ENCODE results near the gene ZHX3. TPM values are rescaled to one million over a fixed set of nuclear protein-coding genes. Genes with fewer than 3 reads are reported as not detected.

Gene ZHX3
- total RNA-seq, 1 donor from 2014 or later, result 14.5 TPM

GRCh38 chr20:41273445-41273844 is 44.1 kb downstream of the ZHX3 start:
- FAIRE-seq, result no peak
- H3K27me3 ChIP-seq (ENCODE audit: control insufficient read depth, insufficient read depth, low read length), result no peaks in the 10 kb centered on the region
- no peak for TF ChIP-seq CTCF (IDR thresholded peaks at IDR 0.05; ENCODE audit: insufficient read depth, low read length, severe bottlenecking)

DNA sequence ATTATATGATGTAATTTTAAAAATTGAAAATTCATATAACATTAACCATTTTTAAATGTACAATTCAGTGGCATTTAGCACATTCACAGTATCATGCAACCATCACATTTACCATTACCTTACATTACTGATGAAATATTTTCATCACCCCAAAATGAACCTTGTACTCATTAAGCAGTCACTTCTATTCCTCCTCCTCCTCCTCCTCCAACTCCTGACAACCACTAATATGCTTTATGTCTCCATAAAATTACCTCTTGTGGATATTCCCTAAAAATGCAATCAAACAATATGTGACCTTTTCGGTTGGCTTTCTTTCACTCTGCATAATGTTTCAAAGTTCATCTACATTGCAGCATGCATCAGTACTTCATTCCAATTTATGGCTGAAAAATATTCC is 45.2 kb downstream of the ZHX3 start:
- FAIRE-seq (no peak), DNase-seq (ENCODE audit: low read depth) (no peak)
- H3K36me3 ChIP-seq (ENCODE audit: control insufficient read depth, insufficient read depth, low read length), result no peaks in the 10 kb centered on the region
- no peaks in the 10 kb centered on the region for H3K27me3 ChIP-seq (ENCODE audit: control insufficient read depth, insufficient read depth, low read length)
- TF ChIP-seq CTCF (IDR thresholded peaks at IDR 0.05; ENCODE audit: insufficient read depth, low read length, severe bottlenecking), result no peak
- no peak overlapping the region for H3K4me3 ChIP-seq (ENCODE audit: low read depth, low read length)

More at GRCh38 chr20:41273445-41273844, 44.1 kb downstream of the ZHX3 start:
- Histone ChIP-seq H3K4me3 (ENCODE audit: low read depth, low read length) (no peak overlapping the region), H3K36me3 (ENCODE audit: control insufficient read depth, insufficient read depth, low read length) (no peaks in the 10 kb centered on the region)
- no peak for DNase-seq (ENCODE audit: low read depth)

DNA sequence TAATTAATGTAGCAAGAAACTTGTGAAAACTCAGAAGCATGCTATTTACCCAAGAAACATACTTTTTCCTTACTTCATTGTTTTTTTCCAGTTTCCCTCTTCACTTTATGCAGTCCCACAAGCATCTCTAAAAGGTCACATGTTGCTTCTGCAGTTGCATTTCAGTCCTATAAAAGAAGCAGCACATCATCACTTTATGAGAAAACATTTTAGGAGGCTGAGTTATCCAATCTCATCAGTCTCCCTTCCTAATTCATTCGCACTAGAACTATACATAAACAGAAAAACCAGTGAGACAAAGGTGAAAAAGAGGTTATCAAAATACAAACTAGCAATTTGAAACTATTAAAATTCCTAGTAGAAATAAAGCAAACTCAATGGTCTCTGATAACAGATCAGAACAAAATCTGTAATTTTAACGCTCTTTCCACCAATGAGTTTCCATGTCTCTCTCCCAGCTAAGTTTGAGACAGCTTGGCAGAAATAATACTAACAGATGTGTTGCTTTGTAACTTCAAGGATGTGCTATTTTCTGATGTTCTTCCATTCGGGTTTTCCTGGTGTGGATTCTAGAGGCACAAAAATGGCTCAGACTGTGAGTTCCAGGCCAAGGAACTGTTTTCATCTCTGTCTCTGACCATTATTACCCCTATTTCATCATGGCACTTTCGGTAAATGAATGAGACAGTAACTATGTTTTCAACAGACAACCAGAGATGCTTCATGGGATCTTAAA is 48.4 kb downstream of the ZHX3 start:
- H3K36me3 ChIP-seq (ENCODE audit: control insufficient read depth, insufficient read depth, low read length), result no peaks in the 10 kb centered on the region
- DNase-seq (ENCODE audit: low read depth) (no peak), FAIRE-seq (no peak)
- H3K27me3 ChIP-seq (ENCODE audit: control insufficient read depth, insufficient read depth, low read length), result no peaks in the 10 kb centered on the region
- TF ChIP-seq CTCF (IDR thresholded peaks at IDR 0.05; ENCODE audit: insufficient read depth, low read length, severe bottlenecking), result no peak
- H3K4me3 ChIP-seq (ENCODE audit: low read depth, low read length), result no peak overlapping the region

DNA sequence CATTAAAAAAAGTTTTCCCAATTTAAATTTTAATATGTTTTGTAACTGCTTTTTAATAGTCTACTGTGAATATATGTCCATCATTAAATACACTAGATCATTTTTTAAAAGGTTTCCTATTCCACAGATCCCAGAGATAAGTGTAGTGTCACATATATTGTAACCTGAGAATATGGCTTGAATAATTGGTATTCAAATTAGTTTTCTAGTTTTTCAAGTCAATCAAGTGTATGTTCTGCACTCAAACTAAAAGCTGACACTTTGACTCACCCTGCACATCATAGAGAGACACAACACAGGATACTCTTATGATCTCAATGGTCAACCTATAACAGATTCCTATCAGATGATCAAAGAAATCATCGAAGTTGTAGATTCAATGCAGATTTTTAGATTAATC is 49.1 kb downstream of the ZHX3 start:
- no peaks in the 10 kb centered on the region for H3K36me3 ChIP-seq (ENCODE audit: control insufficient read depth, insufficient read depth, low read length)
- H3K27me3 ChIP-seq (ENCODE audit: control insufficient read depth, insufficient read depth, low read length), result no peaks in the 10 kb centered on the region
- peak; percentile 27 for DNase-seq (ENCODE audit: low read depth)
- TF ChIP-seq CTCF (IDR thresholded peaks at IDR 0.05; ENCODE audit: insufficient read depth, low read length, severe bottlenecking), result no peak
- H3K4me3 ChIP-seq (ENCODE audit: low read depth, low read length), result no peak overlapping the region
- no peak for FAIRE-seq

DNA sequence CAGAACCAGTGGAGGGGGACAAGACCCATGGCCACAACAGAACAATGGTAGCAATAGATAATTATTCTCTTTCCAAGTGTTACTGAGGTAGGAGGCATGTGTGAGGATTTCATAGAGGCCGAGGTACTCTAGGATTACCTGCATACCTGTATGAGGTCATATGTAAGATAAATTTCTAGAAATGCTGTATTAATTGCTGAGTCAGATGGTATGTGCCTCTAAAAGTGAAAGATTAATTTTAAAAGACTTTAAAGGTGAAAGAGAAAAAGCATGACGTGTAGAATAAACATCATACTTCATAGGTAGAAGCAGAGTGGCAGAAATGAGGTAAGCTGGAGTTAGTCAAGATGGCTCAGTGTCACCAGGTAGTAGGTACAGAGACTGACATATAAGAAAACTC is 51.6 kb downstream of the ZHX3 start:
- FAIRE-seq, result no peak
- H3K27me3 ChIP-seq (ENCODE audit: control insufficient read depth, insufficient read depth, low read length), result no peaks in the 10 kb centered on the region
- no peak for DNase-seq (ENCODE audit: low read depth)
- no peak for TF ChIP-seq CTCF (IDR thresholded peaks at IDR 0.05; ENCODE audit: insufficient read depth, low read length, severe bottlenecking)
- H3K36me3 ChIP-seq (ENCODE audit: control insufficient read depth, insufficient read depth, low read length), result no peaks in the 10 kb centered on the region
- H3K4me3 ChIP-seq (ENCODE audit: low read depth, low read length), result no peak overlapping the region

DNA sequence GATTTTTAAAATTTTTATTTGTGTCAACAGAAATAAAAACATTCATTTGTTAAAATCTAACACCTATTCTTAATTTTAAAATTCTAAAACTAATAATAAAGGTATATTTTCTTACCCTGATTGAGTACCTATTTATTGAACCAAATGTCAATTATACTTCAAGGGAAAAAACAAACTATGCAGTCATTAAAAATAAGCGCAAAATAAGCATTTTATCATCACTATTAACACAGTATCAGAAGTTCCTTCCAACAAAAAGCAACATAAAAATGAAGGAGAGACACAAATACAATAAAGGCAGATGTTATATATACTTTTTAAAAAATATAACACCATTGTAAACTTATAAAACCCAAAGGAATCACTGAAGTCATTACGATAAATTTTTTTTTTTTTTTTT is 52.7 kb downstream of the ZHX3 start:
- TF ChIP-seq CTCF (IDR thresholded peaks at IDR 0.05; ENCODE audit: insufficient read depth, low read length, severe bottlenecking), result no peak
- H3K4me3 ChIP-seq (ENCODE audit: low read depth, low read length), result no peak overlapping the region
- FAIRE-seq (no peak), DNase-seq (ENCODE audit: low read depth) (no peak)
- H3K27me3 ChIP-seq (ENCODE audit: control insufficient read depth, insufficient read depth, low read length), result no peaks in the 10 kb centered on the region
- no peaks in the 10 kb centered on the region for H3K36me3 ChIP-seq (ENCODE audit: control insufficient read depth, insufficient read depth, low read length)
